DOHH2 (cell line): Measurements from ENCODE around the gene MAP2K3.

Experiments used
- CTCF ChIP-seq: fragments of 200-600 bp; sonication (generic); IDR thresholded peaks from one replicate; pipeline ENCODE4 v1.5.1; 2014; ENCODE audit warnings: antibody characterized with exemption, mild to moderate bottlenecking, low read depth, low read length; ENCODE audit not compliant: poor library complexity, severe bottlenecking
- EZH2phosphoT487 ChIP-seq: fragments of 200-600 bp; sonication (generic); IDR thresholded peaks from 2 replicates; pipeline ENCODE4 v1.6.1; 2017; ENCODE audit warnings: borderline replicate concordance, mild to moderate bottlenecking, antibody characterized with exemption, low read length, moderate library complexity, mixed read lengths

- no peak for TF ChIP-seq CTCF
- peak; percentile 74; the same call in 1 of the 2 replicates for TF ChIP-seq EZH2phosphoT487
Observed at GRCh38 chr17:21252289-21252795, 32.2 kb upstream of the MAP2K3 start.
